OCI-LY7 (cell line): Measurements from ENCODE around the gene MTUS2. TPM values are rescaled to one million over a fixed set of nuclear protein-coding genes. Genes with fewer than 3 reads are reported as not detected.

Experiments used
- BruUV-seq: library from RNA; stranded (reverse); fragments of 400-500 nt; replicated peaks from 2 replicates; lab custom pipeline; 2021; lab: Mats Ljungman, UMichigan
- CTCF ChIA-PET: fragments of 300-600 bp; sonication (Branson Sonifier 250); formaldehyde crosslinking; loops from one replicate; lab custom pipeline; 2022; ENCODE audit warnings: antibody characterized with exemption; ENCODE audit not compliant: unreplicated experiment; lab: Charles Lee
- POLR2A ChIA-PET: fragments of 300-600 bp; sonication (Branson Sonifier 250); formaldehyde crosslinking; loops from one replicate; lab custom pipeline; 2022; ENCODE audit warnings: antibody characterized with exemption; lab: Charles Lee
- DNase-seq: peaks from one replicate; pipeline ENCODE4 v3.0.0-alpha.2; 2015; ENCODE audit warnings: low spot score
- H2AFZ ChIP-seq: fragments of 200-600 bp; sonication (generic), shearing (Covaris generic); 2 replicates; pipeline ENCODE4 v1.6.1; 2014; ENCODE audit warnings: mild to moderate bottlenecking, antibody characterized with exemption, low read length, moderate library complexity
- H3K27ac ChIP-seq: fragments of 200-600 bp; sonication (generic); 2 replicates; pipeline ENCODE4 v1.5.1; 2014; ENCODE audit warnings: mixed run types, low read depth, mild to moderate bottlenecking, moderate library complexity, low read length, inconsistent platforms; ENCODE audit not compliant: poor library complexity, severe bottlenecking
- H3K36me3 ChIP-seq: fragments of 200-600 bp; sonication (generic); 2 replicates; pipeline ENCODE4 v1.6.1; 2014; ENCODE audit warnings: mild to moderate bottlenecking, antibody characterized with exemption, low read length, moderate library complexity, mixed read lengths; ENCODE audit not compliant: insufficient read depth
- H3K4me1 ChIP-seq: fragments of 200-600 bp; sonication (generic); 2 replicates; pipeline ENCODE4 v1.5.1; 2014; ENCODE audit warnings: mild to moderate bottlenecking, low read length; ENCODE audit not compliant: insufficient read depth, poor library complexity, severe bottlenecking
- H3K4me2 ChIP-seq: fragments of 200-600 bp; sonication (generic); 2 replicates; pipeline ENCODE4 v1.6.1; 2014; ENCODE audit warnings: mild to moderate bottlenecking, low read length
- H3K4me3 ChIP-seq: fragments of 200-600 bp; sonication (generic); 2 replicates; pipeline ENCODE4 v1.5.1; 2014; ENCODE audit warnings: mild to moderate bottlenecking, low read depth, low read length; ENCODE audit not compliant: poor library complexity, severe bottlenecking
- H3K79me2 ChIP-seq: fragments of 200-600 bp; sonication (generic); 2 replicates; pipeline ENCODE4 v1.6.1; 2016; ENCODE audit warnings: low read depth, mild to moderate bottlenecking, low read length, moderate library complexity, mixed read lengths; ENCODE audit not compliant: insufficient read depth
- H3K9me2 ChIP-seq: fragments of 200-600 bp; sonication (generic); 2 replicates; pipeline ENCODE4 v1.6.1; 2016; ENCODE audit warnings: mild to moderate bottlenecking, low read length, mixed read lengths; ENCODE audit not compliant: insufficient read depth
- H3K9me3 ChIP-seq: fragments of 200-600 bp; sonication (generic); 2 replicates; pipeline ENCODE4 v1.6.1; 2014; ENCODE audit warnings: mild to moderate bottlenecking, mixed run types, low read length, mixed read lengths
- H4K20me1 ChIP-seq: fragments of 200-600 bp; sonication (generic); 2 replicates; pipeline ENCODE4 v1.6.1; 2014; ENCODE audit warnings: mild to moderate bottlenecking, antibody characterized with exemption, low read length, moderate library complexity, mixed read lengths; ENCODE audit not compliant: insufficient read depth
- CTCF ChIP-seq: fragments of 200-600 bp; sonication (generic); conservative IDR thresholded peaks from 2 replicates; pipeline ENCODE4 v1.5.1; 2014; ENCODE audit warnings: mild to moderate bottlenecking, antibody characterized with exemption, low read length, moderate library complexity, mixed read lengths
- EZH2phosphoT487 ChIP-seq: fragments of 200-600 bp; sonication (generic); IDR thresholded peaks from 2 replicates; pipeline ENCODE4 v1.6.1; 2018; ENCODE audit warnings: low read depth, borderline replicate concordance, mild to moderate bottlenecking, mixed run types, antibody characterized with exemption, low read length, moderate library complexity, mixed read lengths
- intact Hi-C: fragments of 100-400 bp; cut with micrococcal nuclease; formaldehyde crosslinking; loops from one replicate; pipeline ENCODE4 v1.10.0; 2022; ENCODE audit not compliant: unreplicated experiment
- total RNA-seq, 2 experiments: library from RNA; depleted of rRNA in 1 of 2; stranded (reverse); fragments of >200 nt in 1 of 2; shearing (Covaris generic) in 1 of 2; gene quantifications; 2 replicates each; pipeline ENCODE4 v1.2.3, GENCODE V29; 2014 to 2022

MTUS2 gene
- total RNA-seq, 2 experiments from 2014 or later, result 0.16 to 9.8 TPM

- POLR2A ChIA-PET, result interaction anchor here (0.7 to 1.1 kb wide), 2 partner anchors 10 to 66 kb away, joined by 3 to 4 read pairs; no protein-coding TSS in a partner anchor
- no peaks in the 10 kb centered on the region for H3K4me1 ChIP-seq
- H2AFZ ChIP-seq, result no peak overlapping the region
- no peaks in the 10 kb centered on the region for H3K79me2 ChIP-seq
- CTCF ChIA-PET, result no interaction called here
- no peak overlapping the region for H3K27ac ChIP-seq
- H3K9me2 ChIP-seq, result no peaks in the 10 kb centered on the region
- no peaks in the 10 kb centered on the region for H3K9me3 ChIP-seq
- BruUV-seq, result no TSS peak
- H4K20me1 ChIP-seq, result no peaks in the 10 kb centered on the region
- intact Hi-C loops, result no loop called here
- H3K36me3 ChIP-seq, result peaks cover 20% of the 10 kb centered on the region; the same call in 1 of the 2 replicates
- no peak for TF ChIP-seq EZH2phosphoT487
- no peak for TF ChIP-seq CTCF
- no peak overlapping the region for H3K4me3 ChIP-seq
- H3K4me2 ChIP-seq, result no peak overlapping the region
- DNase-seq, result no peak
Observed at GRCh38 chr13:29505511-29505910, 685.4 kb downstream of the MTUS2 start.

- Histone ChIP-seq H3K4me2 (no peak overlapping the region), H3K27ac (no peak overlapping the region), H3K36me3 (peaks cover 24% of the 10 kb centered on the region; the same call in 1 of the 2 replicates), H3K4me1 (no peaks in the 10 kb centered on the region), H3K9me2 (no peaks in the 10 kb centered on the region), H3K79me2 (no peaks in the 10 kb centered on the region), H3K4me3 (no peak overlapping the region), H3K9me3 (no peaks in the 10 kb centered on the region), H2AFZ (no peak overlapping the region), H4K20me1 (no peaks in the 10 kb centered on the region)
- intact Hi-C loops, result no loop called here
- no TSS peak for BruUV-seq
- POLR2A ChIA-PET, result interaction anchor here (1.1 kb wide), 1 partner anchor 9 kb away, joined by 3 read pairs; no protein-coding TSS in a partner anchor
- no peak for DNase-seq
- TF ChIP-seq EZH2phosphoT487 (no peak), CTCF (no peak)
- CTCF ChIA-PET, result no interaction called here
Observed at GRCh38 chr13:29505950-29506349, 685.8 kb downstream of the MTUS2 start.

- no peak for TF ChIP-seq CTCF
- TF ChIP-seq EZH2phosphoT487, result no peak
- Histone ChIP-seq H3K27ac (no peak overlapping the region), H2AFZ (no peak overlapping the region), H3K4me3 (no peak overlapping the region), H3K9me3 (no peaks in the 10 kb centered on the region), H4K20me1 (no peaks in the 10 kb centered on the region), H3K36me3 (peaks cover 38% of the 10 kb centered on the region; the same call in 1 of the 2 replicates), H3K79me2 (no peaks in the 10 kb centered on the region), H3K4me2 (no peak overlapping the region), H3K9me2 (no peaks in the 10 kb centered on the region), H3K4me1 (no peaks in the 10 kb centered on the region)
- no TSS peak for BruUV-seq
- ChIA-PET CTCF (interaction anchor here (0.6 kb wide), 1 partner anchor 74 kb away, joined by 3 read pairs; no protein-coding TSS in a partner anchor), POLR2A (interaction anchor here (0.6 kb wide), 1 partner anchor 227 kb away, joined by 3 read pairs; no protein-coding TSS in a partner anchor)
- DNase-seq, result no peak
- intact Hi-C loops, result no loop called here
Observed at GRCh38 chr13:29507356-29507755, 687.2 kb downstream of the MTUS2 start.
